Measurements from ENCODE around the gene HSDL1.

HSDL1 gene

DNA sequence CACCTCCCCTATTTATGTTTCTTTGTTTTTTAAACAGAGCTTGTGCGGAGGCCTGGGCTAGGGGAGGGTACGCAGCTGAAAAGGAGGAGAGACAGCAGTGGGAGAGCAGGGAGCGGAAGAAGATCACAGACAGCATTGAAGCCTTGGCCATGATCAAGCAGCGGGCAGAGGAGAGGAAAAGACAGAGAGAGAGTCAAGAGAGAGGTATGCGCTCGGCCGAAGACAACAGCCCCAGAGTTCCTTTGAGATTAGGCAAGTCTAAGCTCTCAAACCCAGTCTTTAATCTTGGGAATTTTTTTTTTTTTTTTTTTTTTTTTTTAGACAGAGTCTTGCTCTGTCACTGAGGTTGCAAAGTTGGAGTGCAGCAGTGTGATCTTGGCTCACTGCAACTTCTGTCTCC, 20.8 kb upstream of the HSDL1 start:
- no peak for DNase-seq (ENCODE audit: low spot score)
- TF ChIP-seq, protein P1, sequence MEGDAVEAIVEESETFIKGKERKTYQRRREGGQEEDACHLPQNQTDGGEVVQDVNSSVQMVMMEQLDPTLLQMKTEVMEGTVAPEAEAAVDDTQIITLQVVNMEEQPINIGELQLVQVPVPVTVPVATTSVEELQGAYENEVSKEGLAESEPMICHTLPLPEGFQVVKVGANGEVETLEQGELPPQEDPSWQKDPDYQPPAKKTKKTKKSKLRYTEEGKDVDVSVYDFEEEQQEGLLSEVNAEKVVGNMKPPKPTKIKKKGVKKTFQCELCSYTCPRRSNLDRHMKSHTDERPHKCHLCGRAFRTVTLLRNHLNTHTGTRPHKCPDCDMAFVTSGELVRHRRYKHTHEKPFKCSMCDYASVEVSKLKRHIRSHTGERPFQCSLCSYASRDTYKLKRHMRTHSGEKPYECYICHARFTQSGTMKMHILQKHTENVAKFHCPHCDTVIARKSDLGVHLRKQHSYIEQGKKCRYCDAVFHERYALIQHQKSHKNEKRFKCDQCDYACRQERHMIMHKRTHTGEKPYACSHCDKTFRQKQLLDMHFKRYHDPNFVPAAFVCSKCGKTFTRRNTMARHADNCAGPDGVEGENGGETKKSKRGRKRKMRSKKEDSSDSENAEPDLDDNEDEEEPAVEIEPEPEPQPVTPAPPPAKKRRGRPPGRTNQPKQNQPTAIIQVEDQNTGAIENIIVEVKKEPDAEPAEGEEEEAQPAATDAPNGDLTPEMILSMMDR (conservative IDR thresholded peaks at IDR 0.05; ENCODE audit: low read depth) = no peak
- POLR2A ChIA-PET (ENCODE audit: low non-redundant PET) = interaction anchor here (0.6 kb wide), 1 partner anchor 46 kb away, joined by 4 read pairs; no protein-coding TSS in a partner anchor
- CTCF ChIA-PET = interaction anchor here (0.8 kb wide), 1 partner anchor 21 kb away, joined by 3 read pairs; the partner anchor contains the start of gene TAF1C
- H3K27ac ChIP-seq = no peak overlapping the region

DNA sequence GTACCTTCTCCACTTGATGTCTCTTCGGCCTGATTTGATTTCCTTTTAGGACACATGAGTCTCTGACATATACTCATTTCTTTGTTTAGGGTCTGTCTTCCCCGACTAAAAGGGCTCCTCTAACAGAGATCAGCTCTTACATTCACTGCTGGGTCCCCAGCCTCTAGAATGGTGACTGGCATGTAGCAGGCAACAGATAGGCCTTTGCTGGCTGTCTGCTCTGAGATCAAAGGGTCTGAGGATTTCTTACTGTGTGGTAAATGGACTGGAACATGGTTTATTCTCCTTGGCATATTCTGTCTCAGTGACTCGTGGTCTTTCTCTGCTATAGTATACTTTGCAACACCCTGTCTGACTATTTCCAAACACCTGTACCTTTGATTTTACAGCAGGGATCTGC, 16.8 kb upstream of the HSDL1 start:
- TF ChIP-seq, protein P1 (conservative IDR thresholded peaks at IDR 0.05; ENCODE audit: low read depth) = no peak
- no peak for DNase-seq (ENCODE audit: low spot score)
- no peak overlapping the region for H3K27ac ChIP-seq
- ChIA-PET CTCF (no interaction called here), POLR2A (ENCODE audit: low non-redundant PET) (no interaction called here)

DNA sequence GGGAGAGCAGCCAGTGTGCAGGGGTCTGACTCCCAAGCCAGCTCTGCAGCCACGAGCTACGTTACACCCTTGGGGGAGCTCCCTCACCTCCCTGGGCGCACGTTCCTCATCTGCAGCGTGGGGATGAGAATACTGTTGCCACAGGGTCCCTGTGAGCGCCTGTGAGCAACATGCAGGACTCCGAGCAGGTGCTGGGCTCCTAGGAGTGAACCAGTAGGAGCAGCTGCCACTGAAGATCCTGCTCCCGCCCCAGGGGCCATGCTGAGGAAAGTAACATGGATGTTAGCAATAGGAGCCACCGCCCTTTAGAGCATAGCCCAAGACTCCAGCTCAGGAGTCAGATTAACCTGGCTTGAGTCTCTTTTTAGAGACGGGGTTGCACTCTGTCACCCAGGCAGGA, 16.1 kb upstream of the HSDL1 start:
- no peak for DNase-seq (ENCODE audit: low spot score)
- ChIA-PET POLR2A (ENCODE audit: low non-redundant PET) (no interaction called here), CTCF (interaction anchor here (1.0 kb wide), 1 partner anchor 25 kb away, joined by 5 read pairs; no protein-coding TSS in a partner anchor)
- TF ChIP-seq, protein P1 (conservative IDR thresholded peaks at IDR 0.05; ENCODE audit: low read depth) = no peak
- no peak overlapping the region for H3K27ac ChIP-seq

DNA sequence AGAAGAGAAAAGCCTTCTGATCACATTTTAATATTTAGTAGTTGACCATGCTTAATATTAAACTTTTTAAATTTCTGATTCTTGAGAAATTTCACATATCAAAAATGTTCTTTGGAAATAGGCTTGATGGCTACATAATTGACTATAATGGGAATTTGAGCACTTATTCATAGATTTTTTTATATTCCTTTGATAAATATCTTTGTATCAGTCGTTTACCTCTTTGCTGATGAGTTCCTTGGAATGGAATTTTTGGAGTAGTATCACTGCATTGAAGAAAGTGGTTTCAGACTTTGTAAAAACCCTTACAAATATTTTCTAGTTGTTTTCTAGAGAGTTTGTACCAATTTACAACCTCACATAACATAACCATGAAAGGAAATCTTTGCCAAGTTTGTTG, 14.8 kb upstream of the HSDL1 start:
- DNase-seq (ENCODE audit: low spot score) = no peak
- no peak overlapping the region for H3K27ac ChIP-seq
- POLR2A ChIA-PET (ENCODE audit: low non-redundant PET) = no interaction called here
- TF ChIP-seq, protein P1 (conservative IDR thresholded peaks at IDR 0.05; ENCODE audit: low read depth) = no peak
- CTCF ChIA-PET = interaction anchor here (0.6 to 1.0 kb wide), 2 partner anchors 12 to 24 kb away, joined by 3 to 5 read pairs; no protein-coding TSS in a partner anchor

DNA sequence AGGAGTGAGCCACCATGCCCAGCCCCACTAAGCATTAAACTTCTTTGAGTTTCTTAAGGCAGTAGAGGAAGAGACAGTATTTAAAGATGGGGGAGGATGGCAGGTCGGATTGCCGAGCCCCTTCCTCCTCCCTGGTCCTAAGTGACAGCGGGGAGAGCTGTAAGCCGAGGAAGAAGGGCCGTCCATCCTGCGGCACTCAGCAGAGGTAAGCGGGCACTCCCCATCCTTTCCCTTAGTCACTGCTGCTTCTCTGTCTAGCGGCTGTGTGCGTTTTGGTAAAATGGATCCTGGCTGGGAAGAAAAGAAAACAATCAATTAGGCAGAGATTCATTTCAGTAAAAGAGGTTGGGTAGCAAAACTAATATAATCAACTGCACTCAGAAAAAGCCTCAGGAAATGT, 14.0 kb upstream of the HSDL1 start:
- no peak overlapping the region for H3K27ac ChIP-seq
- ChIA-PET CTCF (no interaction called here), POLR2A (ENCODE audit: low non-redundant PET) (no interaction called here)
- TF ChIP-seq, protein P1 (conservative IDR thresholded peaks at IDR 0.05; ENCODE audit: low read depth) = no peak
- DNase-seq (ENCODE audit: low spot score) = no peak

DNA sequence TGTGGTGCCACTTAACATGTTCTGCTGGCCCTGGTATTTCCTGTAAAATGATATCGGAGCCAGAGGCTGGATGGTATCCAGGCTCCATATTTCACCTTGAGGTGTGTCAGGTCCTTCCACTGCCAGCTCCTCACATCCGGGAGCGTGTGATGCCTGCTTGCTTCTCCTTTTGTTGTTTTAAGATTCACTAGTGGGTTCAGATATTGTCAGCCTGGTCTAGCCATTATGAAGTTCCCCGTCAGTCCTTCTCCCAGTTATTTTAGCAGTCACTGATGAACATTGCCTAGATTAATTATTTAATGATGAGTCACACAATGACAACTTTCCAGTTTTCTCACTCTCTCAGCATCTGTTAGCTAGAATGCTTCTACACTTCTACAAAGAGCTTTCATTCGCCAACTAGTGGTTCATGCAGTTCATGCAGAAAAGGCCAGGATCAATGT, 11.4 kb upstream of the HSDL1 start:
- CTCF ChIA-PET = interaction anchor here (0.6 to 1.0 kb wide), 2 partner anchors 20 to 911 kb away, joined by 3 to 4 read pairs; no protein-coding TSS in a partner anchor
- DNase-seq (ENCODE audit: low spot score) = no peak
- no peak overlapping the region for H3K27ac ChIP-seq
- TF ChIP-seq, protein P1 (conservative IDR thresholded peaks at IDR 0.05; ENCODE audit: low read depth) = no peak
- POLR2A ChIA-PET (ENCODE audit: low non-redundant PET) = interaction anchor here (0.6 kb wide), 1 partner anchor 463 kb away, joined by 3 read pairs; no protein-coding TSS in a partner anchor

Measured in RWPE1 (cell line).